ENCODE measurements around the gene SLC44A5.
"Not testable (repeated sequence)": the region's sequence is repeated elsewhere in the genome, so short reads cannot be mapped to it uniquely, and the experiment has no call there.

The SLC44A5 gene

DNA sequence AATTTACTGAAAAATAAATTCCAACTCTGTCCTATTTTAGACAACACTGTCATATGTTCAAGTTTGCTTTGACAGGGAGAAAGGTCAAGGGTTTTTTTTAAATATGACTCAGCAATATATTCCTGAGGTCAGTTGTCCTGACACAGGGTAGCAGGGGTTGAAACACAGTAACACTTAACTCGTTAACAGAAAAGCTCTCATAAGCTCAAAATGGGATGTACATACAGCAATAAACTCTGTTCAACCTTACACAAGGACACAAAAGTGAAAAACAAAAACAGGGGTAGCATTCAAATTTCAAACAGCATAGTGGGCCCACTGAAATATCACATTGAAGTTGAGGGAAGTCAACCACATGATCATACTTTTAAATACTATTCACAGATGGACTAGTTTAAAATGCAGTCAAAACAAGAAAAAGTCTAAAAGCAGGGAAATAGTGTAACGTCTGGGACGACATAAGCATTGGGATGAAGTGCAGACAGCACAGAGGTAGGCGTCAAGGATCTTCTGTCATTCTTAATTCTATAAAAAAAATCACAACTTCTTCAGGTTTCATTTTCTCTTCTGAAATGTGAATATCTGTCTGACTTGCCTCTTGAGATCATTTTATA lies 89.9 kb downstream of the SLC44A5 start:
- DNase-seq (ENCODE audit: low read depth), result no peak

DNA sequence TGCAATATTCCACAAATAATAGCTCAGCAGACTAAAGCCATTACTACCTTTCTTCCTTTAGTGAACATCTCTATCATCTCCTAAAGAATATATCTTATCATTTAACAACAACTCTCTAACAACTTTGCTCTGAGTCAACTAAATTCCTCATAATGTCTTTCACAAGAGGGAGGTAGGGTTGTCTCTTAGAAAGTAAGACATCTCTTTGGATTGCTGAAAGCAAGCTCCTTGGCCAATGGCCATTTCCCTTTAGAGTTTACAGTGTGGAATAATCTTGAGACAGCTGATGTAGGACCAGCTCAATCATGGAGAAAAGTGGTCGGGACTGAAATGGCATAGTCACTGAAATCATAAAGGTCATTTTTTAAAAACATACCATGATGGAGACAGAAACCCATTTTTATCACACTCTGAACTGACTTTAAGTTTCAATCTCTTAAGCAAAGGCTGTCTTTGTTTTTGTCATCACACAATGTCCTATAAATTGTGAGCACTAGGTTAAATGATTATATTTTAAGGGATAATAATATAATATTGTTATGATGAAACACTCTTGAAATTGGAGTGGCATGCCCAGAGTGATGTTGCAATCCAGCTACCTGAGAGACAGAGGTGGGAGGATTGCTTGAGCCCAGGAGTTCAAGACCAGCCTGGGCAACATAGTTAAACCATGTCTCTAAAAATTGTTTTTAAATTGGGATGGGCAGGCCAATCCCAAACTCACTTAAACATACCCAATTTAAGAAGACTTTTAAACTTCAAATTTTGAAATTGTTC lies 91.1 kb downstream of the SLC44A5 start:
- no peak for DNase-seq (ENCODE audit: low read depth)

DNA sequence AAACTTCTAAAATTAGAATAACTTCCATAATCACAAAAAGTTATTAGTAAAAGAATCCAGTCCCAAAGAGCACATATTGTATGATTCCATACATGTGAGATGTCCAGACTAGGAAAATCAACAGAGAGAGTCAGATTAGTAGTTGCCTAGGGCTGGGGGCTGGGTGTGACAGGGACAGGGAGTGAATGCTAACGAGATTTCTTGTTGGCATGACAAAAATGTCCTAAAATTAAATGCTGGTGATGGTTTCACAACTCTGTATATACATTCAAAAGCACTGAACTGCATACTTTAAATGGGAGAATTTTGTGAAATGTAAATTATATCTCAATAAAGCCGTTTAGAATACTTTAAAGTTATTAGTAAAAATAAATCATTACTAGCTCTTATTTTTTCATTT lies 92.2 kb downstream of the SLC44A5 start:
- no peak for DNase-seq (ENCODE audit: low read depth)

DNA sequence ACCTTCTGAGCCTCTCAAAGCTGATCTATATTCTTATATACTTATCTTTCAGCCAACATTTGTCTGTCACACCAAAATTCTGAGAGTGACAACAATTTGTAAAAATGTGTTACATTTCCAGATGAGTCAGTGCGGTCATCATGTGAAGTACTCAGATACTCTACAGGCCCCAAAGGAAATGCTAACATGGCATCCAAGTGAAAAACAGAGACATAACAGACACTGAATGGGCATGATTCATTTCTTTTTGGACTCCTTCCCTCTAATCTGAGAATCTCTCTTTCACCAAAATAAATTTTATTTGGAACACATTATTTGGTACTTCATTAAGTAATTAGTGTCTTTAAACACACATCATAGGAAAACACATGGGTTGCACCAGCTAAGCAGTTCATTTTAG lies 96.6 kb downstream of the SLC44A5 start:
- no peak for DNase-seq (ENCODE audit: low read depth)

GRCh38 chr1:75506976-75507375 lies 103.9 kb downstream of the SLC44A5 start:
- DNase-seq (ENCODE audit: low read depth), result no peak

GRCh38 chr1:75503221-75503974 lies 107.5 kb downstream of the SLC44A5 start:
- DNase-seq (ENCODE audit: low read depth), result no peak

GRCh38 chr1:75502776-75503175 lies 108.1 kb downstream of the SLC44A5 start:
- DNase-seq (ENCODE audit: low read depth), result peak; percentile 24

DNA sequence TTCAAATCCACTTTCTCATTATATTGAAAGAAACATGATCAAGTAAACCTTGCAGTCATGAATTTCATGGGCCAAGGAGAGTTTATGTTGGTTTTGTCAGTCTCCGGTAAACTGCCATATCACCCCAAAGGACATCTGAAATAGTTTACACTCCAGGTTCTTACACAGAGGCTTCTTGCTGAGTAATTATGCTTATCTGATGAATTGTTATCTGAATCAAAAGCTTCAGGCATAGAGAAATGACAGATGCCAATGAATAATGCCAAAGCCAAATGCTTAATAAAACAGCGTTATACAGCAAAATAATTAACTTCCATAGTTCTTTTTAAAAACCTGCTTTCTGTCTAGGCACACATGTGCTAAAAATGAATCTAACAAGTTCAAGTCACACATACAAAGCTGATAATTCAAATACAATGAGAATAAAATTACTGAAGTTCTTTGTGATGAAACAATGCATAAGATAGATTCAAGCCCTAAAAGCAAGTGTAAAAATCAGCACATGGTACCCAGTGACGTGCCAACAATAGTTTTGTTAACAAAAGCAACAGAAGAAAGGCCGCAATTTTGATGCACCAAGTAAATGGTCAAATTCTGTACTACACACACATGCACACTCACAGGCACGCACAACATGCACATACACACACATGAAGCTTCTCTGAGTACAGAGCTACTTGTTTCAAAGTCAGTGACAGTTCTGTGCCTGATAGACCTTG lies 109.2 kb downstream of the SLC44A5 start:
- no peak for DNase-seq (ENCODE audit: low read depth)

- DNase-seq (ENCODE audit: low read depth), result no peak
These were observed 118.9 kb downstream of the SLC44A5 start for GRCh38 chr1:75492011-75492410.

GRCh38 chr1:75487399-75487798 lies 123.5 kb downstream of the SLC44A5 start:
- no peak for DNase-seq (ENCODE audit: low read depth)

DNA sequence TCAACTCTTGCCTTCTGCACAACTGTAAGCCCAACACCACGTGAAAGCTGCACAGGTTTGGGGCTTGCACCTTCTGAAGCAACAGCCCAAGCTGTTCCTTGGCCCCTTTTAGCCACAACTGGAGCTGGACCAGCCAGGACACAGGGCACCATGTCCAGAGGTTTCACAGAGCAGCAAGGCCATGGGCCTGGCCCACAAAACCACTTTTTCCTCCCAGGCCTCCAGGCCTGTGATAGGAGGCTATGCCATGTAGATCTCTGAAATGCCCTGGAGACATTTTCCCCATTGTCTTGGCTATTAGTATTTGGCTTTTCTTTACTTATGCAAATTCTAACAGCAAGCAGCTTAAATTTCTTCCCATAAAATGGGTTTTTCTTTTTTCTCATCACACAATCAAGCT lies 126.1 kb downstream of the SLC44A5 start:
- DNase-seq (ENCODE audit: low read depth), result no peak

DNA sequence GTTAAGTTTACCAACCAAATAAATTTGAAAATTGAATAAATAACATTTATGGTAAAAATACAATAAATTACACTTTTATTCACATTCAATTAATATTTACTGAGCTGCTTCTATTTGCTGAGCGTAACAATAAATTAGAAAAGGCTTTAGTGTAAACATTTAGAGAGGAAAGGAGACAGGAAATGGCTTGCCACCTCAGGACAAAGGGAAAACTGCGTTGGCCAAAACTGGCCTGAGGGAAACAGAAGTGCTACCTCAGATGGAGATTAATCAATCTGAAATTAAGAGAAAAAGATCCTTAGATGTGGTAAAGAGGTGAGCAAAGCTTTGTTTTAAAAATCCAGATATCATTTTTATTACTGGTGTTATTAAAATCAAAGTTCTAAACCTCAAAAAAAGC lies 128.0 kb downstream of the SLC44A5 start:
- no peak for DNase-seq (ENCODE audit: low read depth)

GRCh38 chr1:75476486-75476885 lies 134.4 kb downstream of the SLC44A5 start:
- DNase-seq (ENCODE audit: low read depth), result not testable (repeated sequence)

GRCh38 chr1:75475696-75476095 lies 135.2 kb downstream of the SLC44A5 start:
- DNase-seq (ENCODE audit: low read depth), result no peak

- no peak for DNase-seq (ENCODE audit: low read depth)
These were observed 137.8 kb downstream of the SLC44A5 start for GRCh38 chr1:75472971-75473603.

GRCh38 chr1:75472089-75472970 lies 138.6 kb downstream of the SLC44A5 start:
- no peak for DNase-seq (ENCODE audit: low read depth)

GRCh38 chr1:75471252-75471651 lies 139.7 kb downstream of the SLC44A5 start:
- DNase-seq (ENCODE audit: low read depth), result no peak

DNA sequence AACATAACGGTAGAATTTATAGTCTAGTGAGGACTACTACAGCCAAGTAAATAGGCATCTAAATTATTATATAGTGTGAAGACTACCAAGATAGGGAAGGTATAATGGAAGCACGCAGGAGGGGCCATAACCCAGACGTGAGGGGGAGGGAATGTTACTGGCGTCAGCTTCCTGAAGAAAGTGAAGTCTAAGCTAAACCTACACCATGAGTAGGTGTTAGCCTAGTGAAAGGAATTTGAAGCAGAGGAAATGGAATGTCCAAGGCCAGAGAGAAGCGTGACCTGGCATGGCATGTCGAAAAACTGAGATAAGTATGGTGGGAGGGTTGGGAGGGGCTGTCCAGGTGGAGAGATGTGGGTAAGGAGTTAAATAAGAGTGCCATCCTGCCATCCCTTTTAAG lies 140.5 kb downstream of the SLC44A5 start:
- DNase-seq (ENCODE audit: low read depth), result no peak

DNA sequence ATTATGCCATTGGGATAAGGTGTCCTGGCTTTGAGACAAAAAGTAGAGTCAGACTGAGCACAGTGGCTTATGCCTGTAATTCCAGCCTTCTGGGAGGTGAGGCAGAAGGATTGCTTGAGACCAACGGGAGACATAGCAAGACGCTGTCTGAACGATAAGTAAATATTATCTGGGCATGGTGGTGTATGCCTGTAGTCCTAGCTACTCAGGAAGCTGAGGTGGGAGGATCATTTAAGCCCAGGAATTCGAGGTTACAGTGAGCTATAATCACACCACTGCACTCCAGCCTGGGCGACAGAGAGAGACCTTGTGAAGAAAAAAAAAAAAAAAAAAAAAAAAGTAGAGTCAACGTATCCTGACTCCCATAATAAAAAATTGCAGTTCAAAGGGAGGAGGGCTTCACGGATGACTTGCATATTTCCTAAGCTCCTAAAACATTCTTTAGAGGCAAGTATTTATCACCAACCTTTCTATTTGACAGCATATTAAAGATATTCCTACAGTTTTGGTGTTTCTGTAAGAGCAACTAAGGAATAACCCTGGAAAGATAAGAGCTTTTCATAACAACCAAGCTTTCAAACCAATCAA lies 141.2 kb downstream of the SLC44A5 start:
- no peak for DNase-seq (ENCODE audit: low read depth)

DNA sequence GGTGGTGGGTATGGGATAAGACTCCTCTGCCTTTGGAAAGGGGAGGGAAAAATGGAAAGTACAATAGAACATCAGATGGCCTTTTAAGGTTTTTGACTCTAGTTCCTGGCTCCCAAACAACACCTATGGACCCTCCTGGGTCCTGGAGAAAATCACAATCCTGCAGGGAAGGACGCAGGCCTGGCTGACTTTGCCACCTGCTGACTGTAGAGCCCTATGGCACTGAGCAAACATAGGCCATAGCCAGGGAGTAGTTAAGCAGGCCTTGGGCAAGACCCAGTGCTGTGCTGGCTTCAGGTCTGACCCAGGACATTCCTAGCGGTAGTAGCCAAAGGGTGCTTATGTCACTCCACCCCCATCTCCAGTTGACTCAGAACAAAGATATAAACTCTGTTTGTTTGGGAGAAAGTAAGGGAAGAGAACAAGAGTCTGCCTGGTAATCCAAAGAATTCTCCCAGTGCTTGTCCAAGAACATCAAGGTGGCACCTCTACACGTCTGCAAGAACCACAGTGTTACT lies 149.0 kb downstream of the SLC44A5 start:
- DNase-seq (ENCODE audit: low read depth), result no peak
